Measurements from ENCODE around the gene FGF1.
A peak's percentile ranks its signal among the peaks of the same experiment; 100 is the strongest.

Gene FGF1

DNA sequence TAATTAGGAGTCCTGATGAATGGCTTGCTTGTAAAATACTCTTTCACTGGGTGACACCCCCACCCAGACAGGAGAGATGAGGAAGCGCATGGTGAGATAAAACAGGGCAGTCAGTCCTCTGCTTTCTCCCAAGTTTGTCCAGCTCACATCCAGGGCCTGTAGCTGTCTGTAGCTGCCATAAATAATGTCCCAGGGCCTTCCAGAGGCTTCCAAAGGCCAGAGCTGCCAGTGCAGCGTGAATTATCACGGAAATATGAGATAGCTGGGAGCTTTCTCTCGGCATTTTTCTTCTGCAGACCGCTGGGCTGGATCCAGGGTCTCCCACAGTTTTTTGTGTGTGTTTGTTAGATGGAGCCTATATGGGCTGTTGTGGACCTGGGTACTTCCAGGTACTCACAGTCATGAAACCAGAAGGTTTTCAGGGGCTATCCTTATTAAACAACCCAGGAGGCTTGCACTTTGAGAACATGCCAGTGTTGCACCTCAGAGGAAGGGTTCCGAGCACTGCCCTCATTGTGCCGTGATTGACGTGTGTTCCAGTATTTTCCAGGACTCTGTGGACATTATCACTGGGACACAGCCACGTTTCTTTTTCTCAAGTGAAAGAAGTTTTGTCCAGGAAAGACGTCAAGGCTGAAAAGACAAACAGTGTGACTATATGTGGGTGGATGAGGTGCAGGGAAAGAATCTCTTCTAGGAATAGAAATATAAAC, 117.5 kb downstream of the FGF1 start:
- DNase-seq = no peak

DNA sequence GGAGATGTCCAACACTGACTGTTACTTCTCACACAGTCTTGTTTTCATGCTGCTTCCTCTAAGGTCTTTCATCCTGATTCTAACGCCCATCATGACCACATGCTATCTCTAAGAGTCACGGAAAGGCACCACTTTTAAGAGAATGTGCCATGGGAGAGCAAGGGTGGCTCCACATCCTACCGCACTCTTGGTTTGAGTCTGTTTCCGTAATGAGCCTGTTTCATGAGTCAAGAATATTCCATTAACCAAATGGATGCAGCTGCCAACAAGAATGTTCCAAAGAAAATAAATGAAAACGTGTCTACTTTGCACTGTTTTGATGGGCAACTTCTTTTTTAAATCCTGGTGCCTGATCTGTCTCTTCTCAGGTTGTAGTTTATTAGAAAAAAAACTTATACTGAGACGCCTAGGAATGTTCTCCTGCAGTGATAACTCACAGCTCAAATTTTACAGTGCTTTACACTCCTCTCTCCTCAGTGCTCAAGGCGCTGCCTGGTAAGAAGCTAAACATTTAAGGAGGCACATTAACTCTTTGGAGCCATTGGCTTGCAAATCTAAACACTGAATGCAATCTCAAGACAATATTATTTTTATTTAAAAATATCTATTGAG, 124.3 kb downstream of the FGF1 start:
- no peak for DNase-seq

DNA sequence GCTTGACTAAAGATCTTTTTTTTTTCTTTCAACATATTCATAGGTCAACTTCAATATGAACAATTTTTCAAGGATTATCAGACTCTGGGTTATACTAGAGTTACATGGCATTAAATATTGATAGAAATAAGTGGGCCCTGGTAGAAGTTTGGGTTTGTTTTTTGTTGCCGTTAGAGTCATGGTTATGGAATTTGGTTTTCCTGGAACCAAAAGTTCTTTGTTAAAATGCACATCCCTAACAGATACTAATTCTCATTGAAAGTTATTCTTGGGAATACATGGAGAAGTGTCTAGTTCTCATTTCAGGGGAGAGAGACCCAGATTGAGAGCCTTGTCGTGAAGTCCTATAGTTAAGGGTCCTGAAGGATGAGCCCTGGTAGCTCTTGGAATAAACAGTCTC, 124.9 kb downstream of the FGF1 start:
- no peak for DNase-seq

DNA sequence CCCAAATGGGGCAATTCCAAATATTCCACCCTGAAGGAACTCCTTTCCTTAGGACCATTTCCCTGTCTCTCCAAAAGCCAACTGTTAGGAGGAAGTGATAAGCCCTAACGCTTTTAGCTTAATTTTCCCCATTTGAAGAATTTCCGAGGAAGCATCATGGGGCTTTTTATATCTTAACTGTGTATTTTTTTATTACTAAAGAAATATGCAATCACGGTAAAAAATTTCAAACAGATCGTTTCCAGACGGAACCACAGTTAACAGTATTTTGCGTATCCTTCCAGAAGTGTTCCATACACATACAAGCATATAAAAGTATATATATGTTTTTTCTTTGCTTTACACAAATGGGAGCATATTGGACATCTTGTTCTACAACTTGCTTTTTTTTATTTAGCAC, 133.8 kb downstream of the FGF1 start:
- no peak for DNase-seq

DNA sequence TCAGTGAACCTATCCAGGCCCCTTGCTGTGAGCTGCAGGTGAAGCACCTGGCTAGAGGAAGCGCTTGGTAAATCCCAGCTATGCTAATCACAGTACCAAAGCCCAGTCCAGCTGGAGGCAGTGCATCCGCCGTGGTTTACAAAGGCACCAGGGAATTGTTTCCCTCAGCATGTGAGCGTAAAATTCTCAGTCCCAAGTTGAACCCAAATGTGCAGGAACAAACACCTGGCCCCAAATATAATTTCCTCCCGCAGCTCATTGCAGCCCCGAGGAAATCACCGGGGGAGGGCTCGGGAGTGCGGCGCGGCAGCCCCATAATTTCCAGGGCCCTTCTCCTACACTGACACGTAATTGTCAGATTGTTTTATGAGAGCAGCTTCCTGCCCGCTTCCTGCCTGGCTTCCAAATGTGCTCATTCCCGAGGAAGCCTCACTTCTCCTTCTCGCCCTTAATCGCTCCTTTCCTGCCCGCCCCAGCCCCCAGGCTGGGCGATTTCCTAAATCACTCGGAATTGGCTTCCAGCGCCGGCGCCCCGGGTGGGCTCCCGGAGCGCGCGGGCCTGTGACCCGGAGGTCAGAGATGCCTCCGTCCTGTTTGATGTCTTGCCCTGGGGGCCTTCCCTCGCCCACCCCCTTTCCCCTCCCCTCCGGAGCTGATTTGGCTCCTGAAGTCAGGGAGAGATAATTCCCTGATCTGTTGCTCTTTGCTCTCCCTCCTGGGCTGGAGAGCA, 134.4 kb downstream of the FGF1 start:
- DNase-seq = peak; percentile 64

- DNase-seq = no peak
Measured at GRCh38 chr5:142550471-142550870, 135.4 kb downstream of the FGF1 start.

DNA sequence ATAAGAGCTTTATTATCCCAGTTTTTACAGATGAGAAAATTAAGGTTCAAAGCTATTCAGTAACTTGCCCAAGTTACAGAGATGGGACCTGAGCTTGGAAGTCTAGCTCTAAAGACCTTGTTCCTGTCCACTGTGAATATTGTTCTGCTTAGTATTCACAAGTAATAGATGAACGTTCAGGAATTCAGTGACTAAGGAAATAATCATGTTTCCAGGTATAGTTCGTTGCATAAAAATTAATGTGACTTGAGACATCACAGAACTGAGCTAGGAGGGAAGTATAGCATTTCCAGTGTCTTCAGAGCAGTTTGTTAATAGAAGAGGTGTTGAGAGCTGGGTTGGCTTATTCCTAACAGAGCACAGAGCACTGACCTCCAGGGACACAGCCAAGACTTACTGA, 136.1 kb downstream of the FGF1 start:
- DNase-seq = no peak

- peak; percentile 67 for DNase-seq
Measured at GRCh38 chr5:142548739-142549275, 137.1 kb downstream of the FGF1 start.

- no peak for DNase-seq
Measured at GRCh38 chr5:142547445-142548380, 138.2 kb downstream of the FGF1 start.

- DNase-seq = no peak
Measured at GRCh38 chr5:142545650-142546322, 140.1 kb downstream of the FGF1 start.

DNA sequence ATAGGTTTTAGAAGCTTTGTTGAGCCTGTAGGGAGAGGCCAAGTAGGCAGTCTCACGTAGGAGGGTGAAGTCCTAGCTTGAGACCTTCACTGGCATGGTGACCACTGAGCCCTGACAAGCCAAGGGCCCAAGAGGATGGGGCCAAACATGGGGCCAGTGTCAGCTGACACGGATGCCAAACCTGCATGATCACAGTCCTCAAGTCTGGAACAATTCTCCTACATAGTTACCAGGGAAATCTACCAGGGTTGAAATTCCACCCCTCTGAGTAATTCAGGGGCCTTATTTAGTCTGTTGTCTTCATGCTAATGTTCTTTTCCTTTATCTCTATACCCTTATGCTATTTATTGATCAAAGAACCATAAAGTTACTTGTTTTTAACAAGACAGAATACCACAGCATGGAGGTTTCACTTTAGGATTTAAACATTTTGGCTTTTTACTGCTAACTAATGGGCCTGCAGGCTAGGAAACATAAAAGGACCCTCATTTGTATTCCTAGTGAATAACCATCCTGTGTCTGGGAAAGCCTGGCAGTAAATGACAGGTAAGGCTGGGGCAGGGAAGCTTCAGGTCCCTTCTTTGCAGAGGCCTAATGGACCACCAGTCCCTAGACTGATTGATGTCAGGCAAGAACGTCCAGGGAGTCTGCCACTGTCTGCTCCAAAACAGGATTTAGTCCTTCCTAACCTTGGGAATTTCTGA, 140.8 kb downstream of the FGF1 start:
- DNase-seq = no peak

GRCh38 chr5:142544071-142544753, 141.7 kb downstream of the FGF1 start:
- DNase-seq = no peak

DNA sequence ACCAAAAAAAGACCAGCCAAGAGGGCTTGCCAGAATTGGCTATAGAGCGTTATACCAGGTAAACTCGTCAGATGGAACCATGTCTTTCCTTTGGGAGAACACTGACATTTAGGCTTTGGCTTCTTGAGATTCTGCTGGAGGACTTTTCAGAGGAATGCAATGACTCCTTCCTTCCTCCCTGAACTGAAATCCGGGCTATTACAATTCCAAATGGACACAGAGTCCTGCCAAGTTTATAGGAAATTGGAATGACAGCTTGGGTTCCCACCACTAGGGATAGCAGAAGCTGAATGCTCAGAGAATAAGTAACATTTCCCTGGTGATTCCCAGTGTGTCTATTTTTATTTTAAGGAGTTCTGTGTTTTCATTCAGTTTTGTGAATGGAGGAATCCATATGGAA, 143.0 kb downstream of the FGF1 start:
- DNase-seq = no peak
